IMR-90 (cell line): ENCODE results near the gene PODNL1.

Source experiments
- CTCF ChIP-seq: conservative IDR thresholded peaks from 2 replicates; pipeline ENCODE4 v1.5.1; 2012; ENCODE audit warnings: mild to moderate bottlenecking, low read depth, low read length, improper control_type of control experiment
- ELK1 ChIP-seq: fragments of 150-350 bp; IDR thresholded peaks from 2 replicates; pipeline ENCODE4 v1.6.1; 2016; ENCODE audit warnings: low read depth, mild to moderate bottlenecking, low read length, moderate library complexity, borderline replicate concordance
- FOS ChIP-seq: fragments of 150-350 bp; IDR thresholded peaks from 2 replicates; pipeline ENCODE4 v1.6.1; 2016; ENCODE audit warnings: low read depth, low read length
- POLR2A ChIP-seq: IDR thresholded peaks from 2 replicates; pipeline ENCODE4 v1.6.1; 2012; ENCODE audit warnings: mild to moderate bottlenecking, low read depth, low read length
- RAD21 ChIP-seq: IDR thresholded peaks from 2 replicates; pipeline ENCODE4 v1.6.1; 2012; ENCODE audit warnings: low read length, improper control_type of control experiment
- RCOR1 ChIP-seq: IDR thresholded peaks from 2 replicates; pipeline ENCODE4 v1.6.1; 2012; ENCODE audit warnings: mild to moderate bottlenecking, low read length, improper control_type of control experiment; ENCODE audit not compliant: insufficient replicate concordance

DNA sequence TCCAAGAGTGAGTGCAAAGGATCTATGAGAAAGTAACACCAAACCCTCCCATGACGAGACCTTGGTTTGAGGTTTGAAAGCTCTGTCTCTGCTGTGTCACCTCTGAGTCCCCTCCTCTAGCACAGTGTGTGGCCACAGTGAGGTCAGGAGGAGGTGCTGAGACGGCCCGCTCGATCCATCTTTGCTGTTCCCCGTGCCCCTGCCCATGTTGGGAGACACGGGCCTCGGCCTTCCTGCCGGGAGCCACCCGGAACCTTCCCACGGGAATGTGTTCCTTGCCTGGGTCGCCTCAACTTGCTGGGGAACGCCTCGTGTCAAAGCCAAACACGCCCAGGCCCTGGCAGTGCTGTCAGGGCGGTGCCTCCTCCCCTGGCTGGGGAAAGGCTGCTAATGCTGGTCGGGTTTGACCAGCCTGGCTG lies 51.2 kb downstream of the PODNL1 start:
- TF ChIP-seq POLR2A = no peak
- no peak for TF ChIP-seq CTCF
- TF ChIP-seq ELK1 = no peak
- TF ChIP-seq FOS = no peak
- no peak for TF ChIP-seq RAD21
- TF ChIP-seq RCOR1 = no peak
